SJSA1 (cell line): ENCODE measurements around the gene ZP3. TPM values are rescaled to one million over a fixed set of nuclear protein-coding genes. Genes with fewer than 3 reads are reported as not detected.
A peak's percentile ranks its signal among the peaks of the same experiment; 100 is the strongest.
"Not testable (repeated sequence)": the region's sequence is repeated elsewhere in the genome, so short reads cannot be mapped to it uniquely, and the experiment has no call there.

Experiments
- DNase-seq, 2 experiments: peaks; one replicate each; pipeline ENCODE4 v3.0.0-alpha.2; 2015 to 2020; ENCODE audit warnings: low spot score in 2 of 2, low read depth in 1 of 2
- H3K27ac ChIP-seq: fragments of 250-450 bp; sonication (Bioruptor Pico); 2 replicates; pipeline ENCODE4 v1.5.1; 2020; ENCODE audit warnings: mild to moderate bottlenecking, moderate library complexity
- H3K27me3 ChIP-seq: fragments of 250-450 bp; sonication (Bioruptor Pico); replicated peaks from 2 replicates; pipeline ENCODE4 v1.5.1; 2020; ENCODE audit warnings: mild to moderate bottlenecking, moderate library complexity
- H3K36me3 ChIP-seq: fragments of 250-450 bp; sonication (Bioruptor Pico); 2 replicates; pipeline ENCODE4 v1.5.1; 2020; ENCODE audit warnings: mild to moderate bottlenecking
- H3K4me1 ChIP-seq: fragments of 250-450 bp; sonication (Bioruptor Pico); replicated peaks from 2 replicates; pipeline ENCODE4 v1.6.1; 2021; ENCODE audit warnings: mild to moderate bottlenecking
- H3K4me3 ChIP-seq: fragments of 250-450 bp; sonication (Bioruptor Pico); 2 replicates; pipeline ENCODE4 v1.5.1; 2020; ENCODE audit warnings: mild to moderate bottlenecking
- H3K9me3 ChIP-seq: fragments of 250-450 bp; sonication (Bioruptor Pico); replicated peaks from 2 replicates; pipeline ENCODE4 v1.5.1; 2020; ENCODE audit warnings: mild to moderate bottlenecking
- total RNA-seq: library from RNA; depleted of rRNA; stranded (reverse); fragments of >200 nt; shearing (Covaris generic); gene quantifications from 2 replicates; pipeline ENCODE4 v1.2.3, GENCODE V29; 2014

Gene ZP3
- total RNA-seq, 1 experiment from 2014 or later = 0.58 TPM

DNA sequence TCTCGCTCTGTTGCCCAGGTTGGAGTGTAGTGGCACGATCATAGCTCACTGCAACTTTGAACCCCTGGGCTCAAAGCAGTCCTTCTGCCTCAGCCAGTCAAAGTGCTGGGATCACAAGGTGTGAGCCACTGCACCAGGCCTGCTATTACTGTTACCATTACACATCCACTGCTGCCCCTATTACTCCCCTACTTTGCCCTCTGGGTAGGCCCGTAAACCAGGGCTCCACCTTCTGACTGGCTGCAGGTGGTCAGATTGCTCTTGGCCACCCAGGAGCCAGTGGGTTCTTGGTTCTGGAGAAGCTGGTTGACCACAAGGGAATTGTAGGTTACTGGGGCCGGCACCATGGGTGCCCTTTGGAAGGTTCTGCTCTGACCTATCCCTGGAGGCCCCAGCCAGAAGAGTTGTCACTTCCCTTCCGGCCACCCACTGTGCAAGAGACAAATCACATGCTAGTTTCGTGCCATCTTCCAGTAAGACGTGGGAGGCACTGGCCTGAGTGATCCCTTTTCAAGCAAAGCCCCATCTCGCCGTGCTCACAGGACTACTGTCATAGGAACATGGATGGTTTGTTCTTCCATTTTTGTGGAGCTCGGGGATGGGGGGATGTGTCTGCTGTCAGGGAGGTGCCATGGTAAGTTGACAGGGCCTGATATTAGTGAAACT is 46.9 kb downstream of the ZP3 start:
- peak in 1 of 2 experiments; percentile 18 for DNase-seq
- H3K9me3 ChIP-seq, H3K36me3 ChIP-seq, H3K4me3 ChIP-seq, H3K27me3 ChIP-seq, H3K4me1 ChIP-seq, H3K27ac ChIP-seq: not testable (repeated sequence)

DNA sequence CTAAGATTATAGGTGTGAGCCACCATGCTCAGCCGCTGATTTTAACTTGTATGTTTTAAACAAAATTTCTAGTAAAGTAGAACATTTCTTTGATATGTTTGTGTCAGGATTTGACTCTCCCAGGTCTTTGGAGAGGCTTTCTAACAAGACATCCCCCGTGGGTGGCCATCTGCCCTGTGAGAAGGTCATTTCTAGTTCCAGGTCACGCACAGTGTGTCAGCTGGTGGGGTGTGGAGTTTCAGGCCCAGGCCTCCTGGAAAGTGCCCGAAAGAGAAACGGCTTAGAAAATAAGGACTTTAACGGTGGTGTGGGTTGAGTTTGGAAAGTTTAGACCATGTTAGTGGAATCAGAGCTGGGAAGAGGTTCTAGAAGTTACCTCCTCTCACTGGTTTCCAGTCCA is 48.3 kb downstream of the ZP3 start:
- H3K9me3 ChIP-seq, H3K36me3 ChIP-seq, H3K4me3 ChIP-seq, H3K27ac ChIP-seq, H3K4me1 ChIP-seq, DNase-seq, H3K27me3 ChIP-seq: not testable (repeated sequence)

DNA sequence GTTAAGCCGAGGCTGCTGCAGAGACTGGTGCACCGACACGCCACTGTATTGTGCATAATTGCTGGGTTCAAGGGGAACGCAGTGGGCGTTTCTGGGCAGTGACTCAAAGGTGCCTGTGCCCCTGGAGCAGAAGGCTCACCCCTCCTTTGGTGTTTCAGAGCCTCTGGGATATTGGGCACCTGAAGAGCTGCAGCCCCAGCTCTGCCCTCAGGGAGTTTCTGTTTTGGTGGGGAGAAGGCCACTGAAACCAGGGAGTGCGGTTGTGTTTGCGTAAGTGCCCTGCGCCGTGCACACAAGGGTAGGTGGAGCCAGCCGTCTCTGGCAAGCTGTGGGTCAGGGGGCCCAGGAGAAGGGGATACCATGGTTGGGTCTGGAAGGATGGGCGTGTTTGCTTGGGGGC is 51.5 kb downstream of the ZP3 start:
- H3K27me3 ChIP-seq, H3K4me3 ChIP-seq, DNase-seq, H3K36me3 ChIP-seq, H3K9me3 ChIP-seq, H3K27ac ChIP-seq, H3K4me1 ChIP-seq: not testable (repeated sequence)

DNA sequence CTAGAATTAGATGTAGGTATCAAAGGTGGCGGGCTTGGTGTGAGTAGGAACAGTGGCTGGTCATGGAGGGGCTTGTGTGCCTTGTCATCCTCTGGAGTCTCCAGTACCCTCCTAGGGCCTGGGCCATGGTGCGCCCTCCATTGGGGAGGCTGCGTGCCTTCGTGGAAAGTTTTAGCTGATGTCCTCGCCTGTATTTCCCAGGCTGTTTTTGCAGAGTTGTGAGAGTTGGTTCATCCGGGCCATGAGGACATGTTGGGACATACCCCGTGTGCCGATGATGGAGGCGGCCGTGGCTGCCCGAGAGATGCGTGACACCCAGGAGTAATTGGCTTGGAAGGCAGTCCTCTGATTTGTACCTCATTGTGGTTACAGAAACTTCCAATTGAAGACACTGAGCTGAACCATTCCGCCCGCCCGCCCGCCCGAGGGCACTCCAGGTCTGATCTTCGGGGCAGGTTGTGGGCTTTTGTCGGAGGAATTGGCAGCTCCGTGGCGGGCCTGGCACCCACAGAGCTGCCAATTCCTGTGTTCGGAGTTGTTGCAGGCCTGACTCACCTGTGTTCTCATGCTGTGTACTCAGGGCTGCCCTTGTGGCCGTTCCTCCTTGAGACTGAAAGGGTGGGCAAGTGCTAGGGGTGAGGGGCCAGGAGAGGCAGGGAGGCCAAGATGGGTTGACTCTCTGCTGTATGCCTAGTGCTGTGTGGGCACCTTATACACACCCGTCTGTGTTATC is 52.2 kb downstream of the ZP3 start:
- not testable (repeated sequence) for H3K4me1 ChIP-seq, DNase-seq, H3K9me3 ChIP-seq, H3K27me3 ChIP-seq, H3K36me3 ChIP-seq, H3K4me3 ChIP-seq, H3K27ac ChIP-seq

DNA sequence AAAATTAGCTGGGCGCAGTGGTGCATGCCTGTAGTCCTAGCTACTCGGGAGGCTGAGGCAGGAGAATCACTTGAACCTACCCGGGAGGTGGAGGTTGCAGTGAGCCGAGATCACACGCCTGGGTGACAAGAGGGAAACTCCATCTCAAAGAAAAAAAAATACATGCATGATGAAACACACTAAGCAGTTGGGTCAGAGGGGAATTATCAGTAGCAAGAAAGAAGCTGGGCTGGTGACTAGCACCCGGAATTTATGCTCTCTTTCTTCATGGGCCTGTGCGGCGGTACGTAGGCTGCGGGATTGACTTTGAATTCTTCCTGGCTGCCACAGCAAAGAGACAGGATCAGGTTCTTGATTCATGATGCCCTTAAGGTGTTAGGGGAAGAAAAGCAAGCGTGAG is 54.9 kb downstream of the ZP3 start:
- not testable (repeated sequence) for H3K9me3 ChIP-seq, DNase-seq, H3K27ac ChIP-seq, H3K4me1 ChIP-seq, H3K4me3 ChIP-seq, H3K27me3 ChIP-seq, H3K36me3 ChIP-seq

DNA sequence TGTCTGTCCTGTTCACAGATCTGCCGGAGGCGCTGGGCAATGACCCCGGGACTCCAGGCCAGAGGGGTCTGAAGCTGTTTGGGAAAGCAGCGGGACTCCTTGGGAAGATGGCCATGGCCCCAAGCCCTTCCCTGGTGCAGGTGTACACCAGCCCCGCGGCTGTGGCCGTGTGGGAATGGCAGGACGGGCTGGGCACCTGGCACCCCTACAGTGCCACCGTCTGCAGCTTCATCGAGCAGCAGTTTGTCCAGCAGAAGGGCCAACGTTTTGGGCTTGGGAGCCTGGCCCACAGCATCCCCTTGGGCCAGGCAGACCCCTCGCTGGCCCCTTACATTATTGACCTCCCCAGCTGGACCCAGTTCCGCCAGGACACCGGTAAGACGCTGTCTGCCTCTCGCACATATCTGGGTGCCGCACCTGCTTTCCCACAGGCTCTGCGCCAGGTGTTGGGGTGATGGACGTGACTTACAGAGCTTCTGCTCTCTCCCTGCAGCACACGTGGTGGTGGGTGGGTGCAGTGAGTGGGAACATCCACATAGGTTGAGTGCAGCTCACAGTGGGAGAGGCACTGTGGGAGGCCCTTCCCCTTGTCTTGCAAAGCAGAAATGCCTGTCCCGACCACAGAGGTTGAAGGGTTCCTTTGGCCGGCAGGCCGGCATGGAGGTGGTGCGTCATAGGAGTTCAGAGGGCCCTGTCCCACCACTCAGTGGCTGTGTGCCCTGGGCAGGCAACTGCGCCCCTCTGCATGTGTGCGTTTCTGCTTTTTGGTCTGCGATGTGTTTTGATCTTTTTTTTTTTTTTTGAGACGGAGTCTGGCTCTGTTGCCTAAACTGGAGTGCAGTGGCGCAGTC is 55.9 kb downstream of the ZP3 start:
- not testable (repeated sequence) for H3K36me3 ChIP-seq, H3K27ac ChIP-seq, H3K4me1 ChIP-seq, H3K4me3 ChIP-seq, H3K27me3 ChIP-seq, DNase-seq, H3K9me3 ChIP-seq

DNA sequence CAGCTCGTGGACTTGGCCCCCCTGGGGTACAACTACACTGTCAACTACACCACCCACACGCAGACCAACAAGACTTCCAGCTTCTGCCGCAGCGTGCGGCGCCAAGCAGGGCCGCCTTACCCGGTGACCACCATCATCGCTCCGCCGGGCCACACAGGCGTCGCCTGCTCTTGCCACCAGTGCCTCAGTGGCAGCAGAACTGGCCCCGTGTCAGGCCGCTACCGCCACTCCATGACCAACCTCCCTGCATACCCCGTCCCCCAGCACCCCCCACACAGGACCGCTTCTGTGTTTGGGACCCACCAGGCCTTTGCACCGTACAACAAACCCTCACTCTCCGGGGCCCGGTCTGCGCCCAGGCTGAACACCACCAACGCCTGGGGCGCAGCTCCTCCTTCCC is 57.9 kb downstream of the ZP3 start:
- not testable (repeated sequence) for H3K4me3 ChIP-seq

DNA sequence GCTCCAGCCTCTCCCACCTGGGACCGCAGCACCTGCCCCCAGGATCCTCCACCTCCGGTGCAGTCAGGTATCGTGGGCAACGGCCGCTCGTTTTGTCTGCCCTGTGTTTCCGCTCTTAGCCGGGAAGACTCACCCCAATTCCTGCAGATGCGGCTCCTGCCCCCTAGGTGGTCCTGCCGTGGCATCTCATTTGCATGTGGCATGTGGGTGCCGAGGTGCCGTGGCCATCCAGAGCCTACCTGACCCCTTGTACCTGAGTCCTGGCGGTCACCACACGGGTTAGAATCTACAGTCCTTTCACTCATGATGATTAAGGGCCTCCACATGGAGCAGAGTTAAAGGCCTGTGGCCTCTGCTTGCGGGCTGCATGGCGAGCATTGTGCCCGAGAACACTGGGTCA is 58.3 kb downstream of the ZP3 start:
- H3K9me3 ChIP-seq, H3K27ac ChIP-seq, H3K27me3 ChIP-seq, DNase-seq, H3K4me1 ChIP-seq, H3K36me3 ChIP-seq, H3K4me3 ChIP-seq: not testable (repeated sequence)

More for the DNA sequence above, 57.9 kb downstream of the ZP3 start:
- not testable (repeated sequence) for H3K27ac ChIP-seq, H3K36me3 ChIP-seq, H3K9me3 ChIP-seq, H3K4me1 ChIP-seq, H3K27me3 ChIP-seq, DNase-seq

DNA sequence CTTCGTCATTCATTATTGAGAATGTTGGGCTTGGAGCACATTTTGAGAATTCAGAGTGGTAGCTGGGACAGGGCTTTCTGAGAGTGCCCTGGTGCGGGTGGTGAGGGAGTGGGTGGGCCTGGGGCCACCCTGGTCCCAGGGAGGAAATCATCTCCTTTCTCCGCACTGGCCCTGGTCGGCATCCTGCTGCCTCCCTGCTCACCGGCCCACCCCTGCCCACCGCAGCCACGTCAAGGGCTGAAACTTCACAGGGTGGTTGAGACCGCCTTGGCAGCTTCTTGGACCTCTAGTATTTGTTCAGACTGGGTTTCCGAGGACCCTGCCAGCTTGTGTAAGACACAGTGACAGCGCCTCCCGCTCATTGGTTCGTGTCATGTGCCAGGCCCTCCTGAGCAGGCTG is 59.7 kb downstream of the ZP3 start:
- not testable (repeated sequence) for H3K27me3 ChIP-seq, H3K9me3 ChIP-seq, H3K4me1 ChIP-seq, H3K36me3 ChIP-seq, H3K27ac ChIP-seq, DNase-seq, H3K4me3 ChIP-seq

DNA sequence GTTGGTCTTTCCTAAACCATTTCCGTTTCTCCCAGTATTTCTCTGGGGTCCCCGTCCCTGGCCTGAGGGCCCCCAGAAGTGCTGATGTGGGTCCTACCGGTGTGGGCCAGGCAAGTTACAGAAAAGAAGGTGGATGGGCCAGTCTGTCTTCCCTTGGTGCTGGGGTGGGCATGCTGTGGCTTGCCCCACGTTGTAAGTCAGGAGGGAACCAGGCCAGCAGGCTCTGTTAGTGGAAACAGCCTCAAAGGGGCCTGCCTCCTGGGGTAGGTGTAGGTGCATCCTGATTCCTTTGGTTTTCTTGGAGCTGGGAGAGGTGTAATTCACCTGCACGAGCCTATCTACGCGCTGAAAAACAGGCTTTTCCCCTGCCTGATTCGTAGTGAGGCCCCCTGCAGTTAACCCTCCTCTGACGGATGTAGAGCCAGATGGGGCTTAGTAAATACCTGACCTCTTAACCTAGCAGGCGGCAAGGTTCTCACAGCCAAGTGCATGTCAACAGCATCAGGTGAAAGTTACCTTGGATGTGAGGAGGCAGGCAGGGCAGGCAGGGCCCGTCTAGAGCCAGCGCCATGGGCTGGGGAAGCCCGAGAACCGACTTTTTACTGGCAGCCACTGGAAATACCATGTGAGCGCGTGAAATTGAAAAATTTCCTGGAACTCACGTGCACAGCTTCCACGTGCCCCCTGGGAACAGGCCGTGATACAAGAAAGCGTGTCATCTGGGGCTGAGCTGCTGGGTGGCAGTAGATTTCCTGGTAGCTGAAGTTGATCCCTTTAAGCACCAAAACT is 61.3 kb downstream of the ZP3 start:
- not testable (repeated sequence) for H3K9me3 ChIP-seq, DNase-seq, H3K27ac ChIP-seq, H3K27me3 ChIP-seq, H3K4me3 ChIP-seq, H3K4me1 ChIP-seq, H3K36me3 ChIP-seq

DNA sequence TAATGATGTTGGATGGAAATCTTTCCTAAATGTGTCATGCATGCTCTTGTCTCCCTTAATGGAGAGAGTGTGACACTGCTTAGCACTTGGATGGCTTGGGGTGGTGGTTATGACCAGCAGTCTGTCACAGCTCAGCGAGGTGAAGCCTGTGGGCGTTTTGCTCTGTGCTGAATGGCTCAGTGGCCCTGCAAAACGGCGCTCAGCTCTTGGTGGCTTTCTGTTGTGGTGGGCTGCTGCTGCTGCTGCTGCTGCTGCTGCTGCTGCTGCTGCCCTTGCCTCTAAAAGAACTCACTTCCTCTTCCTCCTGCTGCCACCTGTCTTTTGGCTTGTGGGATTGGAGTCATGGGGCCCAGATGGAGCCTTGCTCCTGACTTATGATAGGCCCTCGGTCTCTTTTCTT is 61.9 kb downstream of the ZP3 start:
- not testable (repeated sequence) for H3K4me1 ChIP-seq, H3K27ac ChIP-seq, H3K9me3 ChIP-seq, H3K36me3 ChIP-seq, H3K4me3 ChIP-seq, H3K27me3 ChIP-seq, DNase-seq

DNA sequence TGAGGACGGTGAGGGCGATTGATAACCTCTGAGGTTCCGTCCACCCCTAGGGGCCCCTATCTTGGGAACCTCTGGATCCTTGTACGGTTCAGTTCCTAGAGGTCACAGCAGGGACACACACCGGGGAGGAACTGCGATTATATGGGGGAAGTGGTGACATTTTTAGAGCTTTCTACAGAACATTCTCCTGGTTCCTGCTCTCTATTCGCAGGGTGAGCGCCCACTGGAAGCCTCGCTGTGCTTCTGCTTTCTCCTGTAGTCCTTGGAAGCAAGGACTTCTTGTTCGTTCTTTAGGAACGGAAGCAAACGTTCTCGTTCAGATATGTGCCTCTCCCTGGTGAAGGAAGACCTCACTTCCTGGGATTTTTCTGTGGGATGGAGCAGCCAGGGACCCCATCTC is 63.2 kb downstream of the ZP3 start:
- H3K4me3 ChIP-seq, H3K36me3 ChIP-seq, H3K27ac ChIP-seq, H3K27me3 ChIP-seq, DNase-seq, H3K4me1 ChIP-seq, H3K9me3 ChIP-seq: not testable (repeated sequence)
